ENCODE results near the gene UBE2G2.

DNA sequence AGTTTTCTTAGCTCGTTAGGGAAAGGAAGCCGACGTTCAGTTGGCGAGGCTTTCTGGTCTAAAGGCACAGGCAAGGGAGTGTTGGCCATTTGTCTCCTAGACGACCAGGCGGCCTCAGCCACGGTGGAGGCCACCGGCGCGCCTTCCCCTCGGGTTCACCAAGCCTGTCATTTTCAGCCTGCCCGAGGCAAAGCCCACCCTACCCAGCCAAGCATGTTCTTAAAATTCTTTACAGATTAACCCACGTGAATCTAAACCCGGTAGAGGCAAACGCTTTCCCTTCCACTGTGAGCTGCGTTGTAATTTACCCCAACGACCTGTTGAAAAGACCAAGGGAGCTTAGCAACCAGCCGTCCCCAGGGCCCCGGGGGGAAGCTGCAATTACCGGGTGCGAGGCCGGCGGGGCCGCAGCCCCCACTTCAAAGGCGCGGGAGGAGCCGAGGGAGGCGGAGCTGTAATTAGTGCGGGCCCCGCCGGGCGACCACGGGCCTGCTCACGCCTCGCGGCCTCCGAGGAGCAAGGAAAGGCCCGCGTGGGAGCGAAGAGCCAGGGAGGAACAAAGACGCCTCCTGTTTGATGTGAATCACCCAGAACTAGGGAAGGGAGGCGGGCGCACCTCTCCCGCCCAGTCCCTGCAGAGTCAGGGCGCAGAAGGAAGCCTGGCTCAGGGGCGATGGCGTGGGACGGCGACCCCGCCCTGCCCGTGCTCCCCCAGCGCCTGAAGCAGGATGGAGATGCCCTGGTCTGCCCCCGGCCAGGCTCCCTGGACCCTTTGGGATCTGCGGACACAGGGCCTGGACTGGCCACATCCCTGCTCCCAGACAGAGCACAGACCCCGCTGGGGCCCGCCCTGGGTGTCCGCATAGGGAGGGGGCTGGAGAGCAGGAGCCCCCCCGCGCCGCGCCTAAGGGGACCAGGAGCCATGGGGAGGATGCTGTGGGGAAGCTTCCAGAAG lies 78.2 kb downstream of the UBE2G2 start:
- TF ChIP-seq, protein P1, sequence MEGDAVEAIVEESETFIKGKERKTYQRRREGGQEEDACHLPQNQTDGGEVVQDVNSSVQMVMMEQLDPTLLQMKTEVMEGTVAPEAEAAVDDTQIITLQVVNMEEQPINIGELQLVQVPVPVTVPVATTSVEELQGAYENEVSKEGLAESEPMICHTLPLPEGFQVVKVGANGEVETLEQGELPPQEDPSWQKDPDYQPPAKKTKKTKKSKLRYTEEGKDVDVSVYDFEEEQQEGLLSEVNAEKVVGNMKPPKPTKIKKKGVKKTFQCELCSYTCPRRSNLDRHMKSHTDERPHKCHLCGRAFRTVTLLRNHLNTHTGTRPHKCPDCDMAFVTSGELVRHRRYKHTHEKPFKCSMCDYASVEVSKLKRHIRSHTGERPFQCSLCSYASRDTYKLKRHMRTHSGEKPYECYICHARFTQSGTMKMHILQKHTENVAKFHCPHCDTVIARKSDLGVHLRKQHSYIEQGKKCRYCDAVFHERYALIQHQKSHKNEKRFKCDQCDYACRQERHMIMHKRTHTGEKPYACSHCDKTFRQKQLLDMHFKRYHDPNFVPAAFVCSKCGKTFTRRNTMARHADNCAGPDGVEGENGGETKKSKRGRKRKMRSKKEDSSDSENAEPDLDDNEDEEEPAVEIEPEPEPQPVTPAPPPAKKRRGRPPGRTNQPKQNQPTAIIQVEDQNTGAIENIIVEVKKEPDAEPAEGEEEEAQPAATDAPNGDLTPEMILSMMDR (IDR thresholded peaks at IDR 0.05) = no peak
- TF ChIP-seq POLR2A (IDR thresholded peaks at IDR 0.05) = no peak
